NCI-H1436 treated with DMSO at 0.1 percent for 48 hours (cell line): Measurements from ENCODE around the gene SLC16A2.
"Not testable (repeated sequence)": the region's sequence is repeated elsewhere in the genome, so short reads cannot be mapped to it uniquely, and the experiment has no call there.

Experiments
- DNase-seq: peaks from one replicate; lab custom pipeline; 2025; lab: John Stamatoyannopoulos, UW

The SLC16A2 gene

DNA sequence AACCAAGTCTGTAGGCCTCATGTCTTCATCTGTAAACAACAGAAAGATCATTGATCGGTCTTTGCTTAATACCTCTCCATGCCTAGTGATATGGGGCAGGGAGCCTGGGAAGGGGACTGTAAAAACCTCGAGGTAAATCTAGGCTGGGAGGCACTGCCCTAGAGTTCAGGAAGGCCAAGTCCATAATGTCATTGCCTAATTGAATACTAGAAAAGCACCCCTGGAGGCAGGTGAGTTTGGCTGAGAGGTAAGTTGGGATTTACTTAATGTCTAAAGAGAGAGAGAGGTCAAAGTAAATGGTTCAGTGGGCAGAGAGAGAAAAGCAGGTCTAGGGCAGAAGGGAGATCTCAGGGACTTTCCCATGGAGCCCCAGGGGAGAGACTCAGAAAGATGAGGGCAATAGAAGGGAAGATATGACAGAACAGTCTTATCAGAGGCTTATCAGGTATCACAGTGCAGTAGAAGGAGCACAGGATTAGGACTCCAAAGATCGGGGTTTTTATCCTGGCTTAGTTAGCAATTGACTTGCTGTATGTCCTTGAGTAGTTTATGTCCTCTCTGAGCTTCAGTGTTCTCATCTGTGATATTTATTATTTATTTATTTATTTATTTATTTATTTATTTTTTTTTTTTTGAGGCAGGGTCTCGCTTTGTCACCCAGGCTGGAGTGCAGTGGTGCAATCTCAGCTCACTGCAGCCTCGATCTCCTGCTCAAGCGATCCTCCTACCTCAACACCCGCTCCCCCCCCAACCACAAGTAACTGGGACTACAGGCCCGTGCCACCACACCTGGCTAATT lies 85.2 kb downstream of the SLC16A2 start:
- DNase-seq: no peak

DNA sequence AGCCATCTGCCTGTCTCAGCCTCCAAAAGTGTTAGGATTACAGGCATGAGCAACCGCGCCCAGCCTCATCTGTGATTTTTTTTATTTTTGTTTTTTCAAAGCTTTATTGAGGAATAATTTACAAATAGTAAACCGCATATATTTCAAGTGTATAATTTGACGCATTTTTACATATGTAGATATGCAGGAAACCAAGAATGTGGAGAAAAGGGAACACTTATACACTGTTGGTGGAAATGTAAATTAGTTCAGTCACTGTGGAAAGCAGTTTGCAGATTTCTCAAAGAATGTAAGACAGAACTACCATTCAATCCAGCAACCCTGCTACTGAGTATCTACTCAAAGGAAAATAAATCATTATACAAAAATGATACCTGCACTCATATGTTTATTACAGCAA lies 85.9 kb downstream of the SLC16A2 start:
- DNase-seq: no peak

DNA sequence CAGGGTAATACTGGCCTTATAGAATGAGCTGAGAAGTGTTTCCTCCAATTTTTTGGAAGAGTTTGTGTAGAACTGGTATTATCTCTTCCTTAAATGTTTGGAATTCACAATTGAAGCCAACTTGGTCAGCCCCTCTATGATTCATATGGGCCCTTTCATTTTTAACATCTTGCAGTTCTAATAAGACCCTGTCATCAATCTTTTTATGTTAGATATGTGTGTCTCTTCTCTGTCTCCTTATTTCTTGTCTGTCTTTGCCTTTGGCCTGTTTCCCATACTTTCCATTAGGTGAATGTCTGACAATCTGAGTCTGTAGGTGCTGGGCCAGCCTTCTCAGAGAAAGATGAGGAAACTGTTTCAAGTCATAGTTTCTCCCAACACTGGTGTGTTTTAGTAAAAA lies 88.7 kb downstream of the SLC16A2 start:
- no peak for DNase-seq

DNA sequence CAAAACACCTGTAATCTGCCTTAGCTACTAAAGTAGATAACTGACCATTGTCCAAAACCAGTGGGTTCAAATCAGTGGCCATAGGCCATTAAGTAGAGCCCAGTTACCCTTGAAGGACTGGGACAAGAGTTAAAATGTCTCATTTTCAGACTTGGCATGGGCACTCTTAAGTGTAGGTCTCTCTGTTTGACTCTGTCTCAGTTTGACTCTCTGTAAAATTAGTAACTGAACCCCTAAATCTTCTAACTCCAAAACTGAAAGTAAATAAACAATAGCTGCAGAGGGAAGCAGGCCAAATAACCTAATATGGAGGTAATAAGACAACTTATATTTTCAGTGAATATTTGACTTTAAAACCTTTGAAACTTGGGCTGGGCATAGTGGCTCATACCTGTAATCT lies 89.1 kb downstream of the SLC16A2 start:
- DNase-seq: no peak

DNA sequence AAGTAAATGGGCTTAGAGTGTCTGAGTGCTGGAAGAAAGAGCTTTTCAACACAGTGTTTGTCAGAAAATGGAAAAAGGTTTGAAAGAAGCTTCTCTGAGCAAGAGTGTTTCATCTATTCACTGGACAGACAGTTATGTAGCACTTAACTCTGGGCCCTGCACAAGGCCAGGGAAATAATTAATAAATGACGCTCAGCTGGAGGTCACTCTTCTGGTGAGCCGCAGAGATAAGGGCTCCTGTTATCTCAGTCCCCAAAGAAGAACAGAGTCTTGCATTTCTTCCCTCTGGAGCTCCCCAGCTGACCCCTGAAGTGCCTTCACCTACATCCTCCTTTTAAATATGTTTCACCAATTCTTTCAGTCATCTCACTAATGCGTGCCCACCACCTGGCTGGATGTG lies 90.4 kb downstream of the SLC16A2 start:
- no peak for DNase-seq

DNA sequence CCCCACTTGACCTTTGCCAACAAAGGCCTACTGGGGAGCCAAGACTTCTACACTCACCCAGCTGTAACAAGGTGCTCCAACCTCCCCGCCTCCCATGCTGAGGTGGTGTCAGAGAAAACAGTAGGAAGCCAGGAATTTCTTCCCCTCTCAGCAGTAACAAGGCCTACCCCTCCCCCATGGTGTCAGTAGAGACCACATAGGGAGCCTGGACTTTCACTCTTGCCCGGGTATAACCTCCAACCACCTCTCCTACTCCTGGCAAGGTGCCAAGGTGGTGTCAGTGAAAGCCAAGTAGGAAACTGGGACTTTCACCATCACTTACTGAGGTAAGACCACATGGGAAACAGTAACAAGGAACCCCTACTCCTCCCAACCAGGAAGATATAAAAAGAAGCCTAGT lies 93.1 kb downstream of the SLC16A2 start:
- no peak for DNase-seq

DNA sequence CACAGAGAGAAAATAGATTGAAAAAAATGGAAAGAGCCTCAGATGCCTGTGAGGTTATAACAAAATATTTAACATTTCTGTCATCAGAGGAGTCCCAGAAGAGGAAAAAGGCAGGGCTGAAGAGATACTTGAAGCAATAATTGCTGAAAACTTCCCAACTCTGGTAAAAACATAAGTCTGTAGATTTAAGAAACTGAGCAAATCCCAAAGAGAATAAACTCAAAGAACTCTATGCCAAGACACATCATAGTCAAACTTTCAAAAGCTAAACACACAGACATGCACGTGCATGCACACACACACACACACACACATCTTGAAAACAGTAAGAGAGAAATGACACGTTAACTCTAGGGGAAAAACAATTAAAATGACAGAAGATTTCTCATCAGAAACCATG lies 94.1 kb downstream of the SLC16A2 start:
- DNase-seq: no peak

DNA sequence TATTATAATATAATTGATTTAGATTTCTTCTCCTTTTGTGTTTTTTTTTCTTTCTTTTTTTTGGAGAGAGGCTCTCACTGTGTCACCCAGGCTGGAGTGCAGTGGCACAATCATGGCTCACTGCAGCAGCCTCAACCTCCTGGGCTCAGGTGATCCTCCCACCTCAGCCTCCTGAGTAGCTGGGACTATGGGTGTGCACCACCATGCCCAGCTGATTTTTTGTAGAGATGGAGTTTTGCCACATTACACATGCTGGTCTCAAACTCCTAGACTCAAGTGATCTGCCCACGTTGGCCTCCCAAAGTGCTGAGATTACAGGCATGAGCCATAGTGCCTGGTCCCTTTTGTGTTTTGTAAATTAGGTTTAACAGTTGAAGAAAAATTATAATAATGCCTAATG lies 94.7 kb downstream of the SLC16A2 start:
- DNase-seq: not testable (repeated sequence)

DNA sequence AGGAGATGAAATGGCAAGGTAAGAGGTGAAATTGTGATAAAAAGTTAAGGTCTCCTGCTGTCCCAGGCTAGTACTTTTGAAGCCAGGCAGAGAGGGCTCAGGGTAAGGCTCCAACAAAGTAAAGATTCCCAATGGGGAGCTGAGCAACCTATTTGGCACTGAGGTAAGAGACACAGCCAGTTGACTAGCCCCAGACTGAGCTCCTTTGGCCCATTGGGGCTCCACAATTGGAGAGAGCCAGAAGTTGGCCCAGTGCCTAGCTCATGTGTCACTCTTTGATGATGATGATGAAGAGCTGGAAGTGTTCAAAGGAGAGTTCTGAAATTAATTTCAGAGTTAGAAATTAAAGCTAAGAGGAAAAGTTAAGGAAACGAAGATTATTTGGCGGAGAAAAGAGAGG lies 98.6 kb downstream of the SLC16A2 start:
- no peak for DNase-seq

DNA sequence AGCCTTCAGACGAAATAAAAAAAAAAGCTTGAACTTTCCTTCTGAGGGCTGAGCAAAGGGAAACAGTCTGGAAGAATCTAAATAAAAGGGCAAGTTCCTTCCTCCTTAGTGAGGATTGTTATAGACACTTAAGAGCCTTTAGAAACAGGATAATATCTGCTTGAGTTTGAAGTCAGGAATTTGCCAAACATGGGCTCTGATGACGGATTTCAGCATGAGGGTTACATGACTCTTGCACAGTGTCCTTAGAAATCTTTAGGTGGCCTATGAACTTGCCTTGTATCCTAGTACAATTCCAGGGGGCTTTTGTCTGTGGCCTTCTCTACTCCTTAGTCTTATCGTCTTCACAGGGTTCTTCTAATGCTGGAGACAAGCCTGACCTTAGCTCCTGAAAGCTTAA lies 99.0 kb downstream of the SLC16A2 start:
- DNase-seq: no peak

DNA sequence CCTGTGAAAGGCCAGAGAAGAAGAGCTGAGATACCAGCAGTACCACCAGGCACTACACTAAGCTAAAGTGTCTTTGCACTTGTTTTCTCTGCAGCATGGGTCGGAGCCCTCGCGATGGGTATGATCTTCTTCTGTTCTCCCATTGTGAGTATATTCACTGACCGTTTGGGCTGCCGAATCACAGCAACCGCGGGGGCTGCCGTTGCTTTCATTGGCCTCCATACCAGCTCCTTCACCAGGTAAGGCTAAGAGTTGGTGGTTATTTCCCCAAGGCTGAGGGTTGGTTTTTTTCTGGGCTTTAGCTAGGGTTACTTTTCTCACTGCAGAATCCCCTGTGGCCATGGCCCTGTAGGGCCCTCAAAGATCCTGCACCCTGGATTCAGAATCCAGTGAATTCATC lies 99.6 kb downstream of the SLC16A2 start:
- no peak for DNase-seq

DNA sequence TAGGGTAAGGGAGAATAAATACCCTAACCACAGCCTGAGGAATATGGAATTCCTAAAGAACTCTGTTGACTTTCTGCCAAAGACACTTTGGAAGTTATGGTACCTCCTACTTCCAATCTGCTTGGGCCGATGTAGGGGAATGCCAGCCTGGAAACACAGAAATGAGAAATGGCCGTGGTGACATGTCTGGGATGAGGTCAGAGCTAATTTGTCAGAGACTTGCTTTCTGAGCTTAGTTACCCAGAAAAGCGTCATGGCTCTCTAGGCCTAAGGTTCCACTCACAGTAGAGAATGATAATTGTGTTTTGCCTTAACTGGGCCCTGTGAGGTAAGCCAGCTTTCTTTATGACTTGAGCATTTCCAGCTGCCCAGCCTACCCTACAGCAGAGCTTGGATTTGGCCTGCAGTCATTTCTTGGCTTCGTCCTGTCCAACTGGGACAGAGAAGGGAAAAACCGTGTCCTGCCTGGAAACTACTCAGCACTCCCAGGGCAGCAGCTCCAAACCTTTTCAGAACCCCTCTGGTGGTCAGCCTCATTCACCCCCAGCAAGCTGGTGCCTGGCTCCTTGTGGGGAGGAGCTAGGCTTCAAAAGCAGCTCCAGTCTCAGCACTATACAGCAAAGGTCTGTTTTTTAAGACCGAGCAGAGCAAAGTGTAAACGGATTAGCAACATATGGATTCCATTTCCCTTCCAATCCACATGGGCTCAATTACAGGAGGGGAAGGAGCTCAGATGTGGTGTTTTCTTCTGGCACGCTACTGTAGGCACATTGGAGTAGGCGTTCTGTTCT lies 100.9 kb downstream of the SLC16A2 start:
- no peak for DNase-seq

DNA sequence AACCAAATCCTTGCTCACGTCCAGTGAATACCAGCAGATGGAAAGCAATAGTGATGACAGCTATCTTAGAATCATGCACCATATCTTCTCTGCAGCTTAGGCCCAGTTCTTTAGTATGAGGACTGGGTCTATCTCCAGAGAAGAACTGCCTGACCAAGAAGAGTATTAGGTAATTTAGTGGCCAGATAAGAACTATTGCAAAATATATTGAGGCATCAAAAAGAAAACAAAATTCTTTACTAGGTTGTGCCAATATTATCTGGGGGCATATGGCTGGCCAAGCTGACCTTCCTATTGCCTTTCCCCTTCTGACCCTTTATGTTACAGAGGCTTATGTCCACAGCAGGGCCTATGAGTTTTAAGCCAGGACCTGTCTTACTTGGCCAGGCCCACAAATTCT lies 101.9 kb downstream of the SLC16A2 start:
- no peak for DNase-seq

DNA sequence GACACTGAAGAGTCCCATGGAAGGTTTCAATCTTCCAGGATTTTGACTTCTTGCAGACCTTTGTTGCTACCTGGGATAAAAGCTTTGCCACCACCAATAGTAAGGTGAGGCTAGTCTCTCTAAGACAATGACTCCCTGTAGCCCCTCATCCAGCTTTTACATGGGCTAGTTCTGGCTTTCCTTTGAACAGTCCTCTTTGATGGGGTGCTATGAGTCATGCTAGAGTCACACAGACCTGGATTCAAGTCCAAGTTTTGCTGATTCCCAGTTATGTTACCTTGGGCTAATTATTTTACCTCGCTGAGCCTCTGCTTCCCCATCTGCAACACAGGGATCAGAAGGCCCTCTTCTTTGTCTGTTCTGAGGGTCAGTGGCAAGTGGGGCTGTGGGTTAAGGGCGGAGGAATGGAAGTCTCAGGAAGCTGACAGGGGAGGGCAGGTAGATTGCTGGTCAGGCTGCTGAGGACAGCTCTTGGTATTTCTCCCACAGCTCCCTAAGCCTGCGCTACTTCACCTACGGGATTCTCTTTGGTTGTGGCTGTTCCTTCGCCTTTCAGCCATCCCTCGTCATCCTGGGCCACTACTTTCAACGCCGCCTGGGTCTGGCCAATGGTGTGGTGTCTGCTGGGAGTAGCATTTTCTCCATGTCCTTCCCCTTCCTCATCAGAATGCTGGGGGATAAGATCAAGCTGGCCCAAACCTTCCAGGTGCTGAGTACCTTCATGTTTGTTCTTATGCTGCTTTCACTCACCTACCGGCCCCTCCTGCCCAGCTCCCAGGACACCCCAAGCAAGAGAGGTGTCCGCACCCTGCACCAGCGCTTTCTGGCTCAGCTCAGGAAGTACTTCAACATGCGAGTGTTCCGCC lies 102.8 kb downstream of the SLC16A2 start:
- no peak for DNase-seq

DNA sequence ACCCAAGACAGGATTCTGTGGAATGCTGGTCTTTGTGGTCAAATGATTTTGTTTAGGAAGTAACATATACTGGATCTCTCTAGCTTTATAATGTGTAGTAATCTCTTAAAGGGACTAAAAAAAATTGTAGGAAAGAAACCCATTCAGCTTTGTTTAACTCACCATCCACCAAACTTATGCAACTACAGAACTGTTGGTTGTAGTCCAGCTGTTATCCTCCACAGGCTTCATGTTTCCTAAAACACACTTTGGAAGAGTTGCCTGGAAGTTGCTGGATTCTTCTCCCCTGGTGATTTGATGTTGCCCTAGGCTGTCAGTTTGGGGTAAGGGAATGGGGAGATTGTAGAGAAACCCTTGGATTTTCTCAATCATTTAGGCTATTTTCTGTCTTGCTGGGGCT lies 103.8 kb downstream of the SLC16A2 start:
- no peak for DNase-seq

DNA sequence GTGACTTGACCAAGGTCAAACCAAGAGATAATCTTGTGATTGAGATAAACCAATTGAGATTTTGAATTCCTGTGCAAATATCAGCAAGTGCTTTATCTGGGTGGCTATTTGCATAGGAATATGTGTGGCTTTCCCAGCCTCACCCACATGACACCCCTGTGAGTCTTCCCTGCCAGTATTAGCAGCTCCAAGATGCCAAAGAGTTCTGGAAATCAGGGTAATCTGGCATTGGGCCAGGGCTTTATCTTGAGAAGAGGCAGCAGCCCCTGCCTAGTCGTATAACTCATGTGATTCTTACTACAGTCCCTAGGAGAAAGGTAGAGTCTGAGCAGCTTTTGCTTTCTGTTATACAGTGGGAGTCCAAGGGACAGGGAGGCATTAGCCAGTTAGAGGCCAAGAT lies 105.5 kb downstream of the SLC16A2 start:
- DNase-seq: no peak

DNA sequence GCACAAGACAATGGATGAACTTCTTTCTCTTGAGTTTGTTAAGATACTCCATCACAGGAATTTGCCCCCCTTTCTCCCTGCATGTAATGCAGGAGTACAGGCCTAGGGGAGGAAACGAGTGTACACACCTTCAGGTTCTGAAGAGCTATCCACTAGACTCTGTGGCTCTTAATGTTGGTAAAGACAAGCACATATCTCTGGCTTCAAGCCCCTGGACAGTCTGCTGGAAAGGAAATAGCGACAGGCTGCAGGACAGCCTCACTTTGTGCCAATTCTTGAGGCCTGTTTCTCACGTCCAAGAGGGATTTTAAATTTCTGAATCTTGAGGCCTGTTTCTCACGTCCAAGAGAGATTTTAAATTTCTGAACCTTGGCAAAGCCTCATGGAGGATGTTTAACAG lies 106.1 kb downstream of the SLC16A2 start:
- no peak for DNase-seq

DNA sequence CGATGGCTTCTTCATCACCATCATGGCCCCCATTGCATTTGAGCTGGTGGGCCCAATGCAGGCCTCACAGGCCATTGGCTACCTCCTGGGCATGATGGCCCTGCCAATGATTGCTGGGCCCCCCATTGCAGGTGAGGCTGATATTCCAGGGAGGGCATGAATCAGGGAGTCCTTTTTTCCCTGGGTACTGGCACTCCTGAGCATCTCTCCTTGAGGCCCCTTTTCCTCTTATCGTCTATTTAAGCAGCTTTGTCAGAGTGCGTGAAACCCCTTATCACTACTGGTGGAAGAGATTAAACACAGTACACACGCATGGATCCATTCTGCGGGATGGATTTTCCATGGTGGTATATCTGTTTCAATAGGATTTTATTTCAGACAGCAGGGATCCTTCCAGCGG lies 108.0 kb downstream of the SLC16A2 start:
- DNase-seq: no peak

DNA sequence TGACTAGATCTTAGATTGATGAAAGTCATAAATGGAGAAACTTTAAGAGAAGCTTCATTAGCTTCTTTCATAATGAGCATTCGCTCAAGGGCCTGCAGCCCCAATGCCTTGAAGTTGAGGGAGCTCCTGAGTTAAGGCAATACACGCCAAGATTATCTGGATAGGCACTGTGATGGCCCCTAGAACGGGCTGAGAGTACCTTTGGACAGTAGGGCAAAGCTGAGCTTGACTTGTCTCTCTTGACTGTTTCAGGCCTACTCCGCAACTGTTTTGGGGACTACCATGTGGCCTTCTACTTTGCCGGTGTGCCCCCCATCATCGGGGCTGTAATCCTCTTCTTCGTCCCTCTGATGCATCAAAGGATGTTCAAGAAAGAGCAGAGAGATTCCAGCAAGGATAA lies 109.8 kb downstream of the SLC16A2 start:
- no peak for DNase-seq

DNA sequence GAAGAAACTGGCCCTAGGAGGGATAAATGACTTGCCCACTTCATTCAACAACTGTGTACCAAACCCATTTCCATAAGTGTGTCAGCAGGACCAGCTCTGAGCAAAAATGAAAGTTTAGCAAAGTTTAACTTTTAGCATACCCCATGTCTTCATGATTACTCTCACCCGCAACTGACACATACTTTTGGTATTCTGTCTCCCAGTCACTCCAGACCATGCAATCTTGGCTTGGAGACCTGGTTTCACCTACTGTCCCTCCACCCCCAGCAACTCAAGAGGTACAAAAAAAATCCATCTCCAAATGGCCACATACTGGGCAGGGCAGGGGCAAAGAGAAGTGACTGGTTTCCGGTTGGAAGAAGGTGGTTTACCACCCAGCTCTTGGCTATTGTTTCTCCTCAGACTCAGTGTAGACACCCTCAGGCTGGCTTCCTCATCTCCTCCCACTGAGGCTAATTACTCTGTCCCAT lies 113.3 kb downstream of the SLC16A2 start:
- no peak for DNase-seq

DNA sequence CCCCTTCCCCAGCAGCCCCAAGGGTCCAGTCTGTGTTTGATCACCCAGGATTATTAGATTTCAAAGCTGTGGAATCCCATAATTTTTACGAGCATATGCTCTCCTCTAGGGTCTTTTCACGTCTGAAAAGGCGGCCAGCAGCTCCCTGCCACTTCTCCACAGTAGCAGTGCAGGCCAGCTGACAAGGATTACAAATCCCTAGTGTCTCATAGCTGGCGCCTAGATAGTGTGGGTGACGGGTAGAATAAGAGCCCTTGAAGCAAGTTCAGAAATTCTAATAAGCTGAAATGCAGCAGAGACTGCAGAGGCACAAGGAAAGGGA lies 113.8 kb downstream of the SLC16A2 start:
- DNase-seq: no peak

DNA sequence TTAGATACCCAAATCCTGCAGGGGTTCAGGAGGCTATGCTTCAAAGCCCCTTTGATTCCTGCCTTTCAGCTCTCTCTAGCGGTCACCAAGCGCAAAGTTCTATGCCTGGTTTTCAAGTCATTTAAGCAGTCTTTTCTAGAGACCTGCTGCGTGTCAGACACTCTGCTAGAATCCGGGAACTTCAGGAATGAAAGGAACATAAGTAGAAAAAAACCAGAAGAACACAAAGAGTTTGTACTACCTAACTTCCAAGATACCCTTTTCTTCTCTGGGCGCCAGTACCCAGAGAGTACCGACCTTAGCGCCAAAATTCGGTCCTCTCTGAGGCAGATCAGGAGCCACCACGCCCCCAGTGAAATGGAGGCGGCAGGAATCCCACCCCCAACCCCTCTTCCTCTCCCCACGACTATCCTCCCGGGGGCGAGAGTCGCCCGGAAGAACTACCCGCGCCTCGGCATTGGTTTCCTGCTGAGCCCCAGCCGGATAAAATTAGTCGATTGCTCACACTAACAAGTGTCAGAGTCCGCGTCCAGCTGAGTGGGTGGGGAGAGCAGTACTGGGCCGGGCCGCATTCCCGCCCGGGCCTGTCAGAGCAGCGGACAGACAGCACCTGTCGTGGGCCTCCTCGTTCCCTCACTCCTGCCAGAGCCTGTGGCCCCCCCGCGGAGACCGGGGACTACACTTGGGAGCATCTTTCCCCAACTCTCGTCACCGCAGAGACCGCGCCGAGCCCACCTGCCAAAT lies 114.3 kb downstream of the SLC16A2 start:
- no peak for DNase-seq
